ENCODE measurements around the gene COPRS.

DNA sequence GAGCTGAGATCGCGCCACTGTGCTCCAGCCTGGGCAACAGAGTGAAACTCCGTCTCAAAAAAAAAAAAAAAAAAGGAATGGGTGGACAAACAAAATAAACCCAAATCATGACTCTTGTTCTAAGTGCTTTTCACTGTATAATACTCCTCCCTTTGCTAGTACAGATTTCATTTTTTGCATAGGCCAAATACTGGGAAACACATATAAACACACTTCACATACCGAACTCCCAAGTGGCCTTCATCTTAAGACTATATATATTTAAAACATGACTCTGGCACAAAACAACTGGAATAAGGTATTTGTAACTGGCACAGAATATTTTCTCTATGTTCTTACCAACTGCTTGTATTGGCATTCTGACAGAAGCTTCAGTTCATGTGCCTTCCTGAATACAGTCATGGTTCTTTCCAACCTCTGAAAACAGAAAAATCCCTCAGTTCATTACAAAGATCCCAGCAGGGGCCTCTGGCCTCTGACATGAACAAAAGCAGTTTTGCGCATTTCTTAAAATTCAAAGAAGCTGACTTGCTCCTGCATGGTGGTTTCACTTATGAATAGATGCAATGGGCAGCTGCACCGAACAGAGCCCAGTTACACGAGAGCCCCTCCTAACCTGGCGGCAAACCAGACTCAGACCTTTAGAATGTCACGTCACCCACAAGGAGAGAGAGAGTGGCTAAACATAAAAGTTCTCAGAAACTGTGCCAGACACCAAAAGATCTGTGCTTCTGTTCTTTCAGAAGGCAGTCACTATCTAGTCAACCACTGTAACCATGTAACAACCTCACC is 19.1 kb upstream of the COPRS start:
- TF ChIP-seq, protein P1, sequence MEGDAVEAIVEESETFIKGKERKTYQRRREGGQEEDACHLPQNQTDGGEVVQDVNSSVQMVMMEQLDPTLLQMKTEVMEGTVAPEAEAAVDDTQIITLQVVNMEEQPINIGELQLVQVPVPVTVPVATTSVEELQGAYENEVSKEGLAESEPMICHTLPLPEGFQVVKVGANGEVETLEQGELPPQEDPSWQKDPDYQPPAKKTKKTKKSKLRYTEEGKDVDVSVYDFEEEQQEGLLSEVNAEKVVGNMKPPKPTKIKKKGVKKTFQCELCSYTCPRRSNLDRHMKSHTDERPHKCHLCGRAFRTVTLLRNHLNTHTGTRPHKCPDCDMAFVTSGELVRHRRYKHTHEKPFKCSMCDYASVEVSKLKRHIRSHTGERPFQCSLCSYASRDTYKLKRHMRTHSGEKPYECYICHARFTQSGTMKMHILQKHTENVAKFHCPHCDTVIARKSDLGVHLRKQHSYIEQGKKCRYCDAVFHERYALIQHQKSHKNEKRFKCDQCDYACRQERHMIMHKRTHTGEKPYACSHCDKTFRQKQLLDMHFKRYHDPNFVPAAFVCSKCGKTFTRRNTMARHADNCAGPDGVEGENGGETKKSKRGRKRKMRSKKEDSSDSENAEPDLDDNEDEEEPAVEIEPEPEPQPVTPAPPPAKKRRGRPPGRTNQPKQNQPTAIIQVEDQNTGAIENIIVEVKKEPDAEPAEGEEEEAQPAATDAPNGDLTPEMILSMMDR (conservative IDR thresholded peaks at IDR 0.05; ENCODE audit: low read depth in 2 of 2) = no peak
- TF ChIP-seq POLR2AphosphoS5 (IDR thresholded peaks at IDR 0.05; ENCODE audit: low read depth) (no peak), EZH2phosphoT487 (IDR thresholded peaks at IDR 0.05; ENCODE audit: unreplicated experiment) (no peak), EZH2 (IDR thresholded peaks at IDR 0.05; ENCODE audit: low read depth, unreplicated experiment) (no peak), ZNF114 (CRISPR knock-in tag; IDR thresholded peaks at IDR 0.05) (no peak), CREB1 (CRISPR knock-in tag; IDR thresholded peaks at IDR 0.05; ENCODE audit: low read depth) (no peak), JUNB (IDR thresholded peaks at IDR 0.05; ENCODE audit: unreplicated experiment) (no peak)
- TF ChIP-seq, protein P2, sequence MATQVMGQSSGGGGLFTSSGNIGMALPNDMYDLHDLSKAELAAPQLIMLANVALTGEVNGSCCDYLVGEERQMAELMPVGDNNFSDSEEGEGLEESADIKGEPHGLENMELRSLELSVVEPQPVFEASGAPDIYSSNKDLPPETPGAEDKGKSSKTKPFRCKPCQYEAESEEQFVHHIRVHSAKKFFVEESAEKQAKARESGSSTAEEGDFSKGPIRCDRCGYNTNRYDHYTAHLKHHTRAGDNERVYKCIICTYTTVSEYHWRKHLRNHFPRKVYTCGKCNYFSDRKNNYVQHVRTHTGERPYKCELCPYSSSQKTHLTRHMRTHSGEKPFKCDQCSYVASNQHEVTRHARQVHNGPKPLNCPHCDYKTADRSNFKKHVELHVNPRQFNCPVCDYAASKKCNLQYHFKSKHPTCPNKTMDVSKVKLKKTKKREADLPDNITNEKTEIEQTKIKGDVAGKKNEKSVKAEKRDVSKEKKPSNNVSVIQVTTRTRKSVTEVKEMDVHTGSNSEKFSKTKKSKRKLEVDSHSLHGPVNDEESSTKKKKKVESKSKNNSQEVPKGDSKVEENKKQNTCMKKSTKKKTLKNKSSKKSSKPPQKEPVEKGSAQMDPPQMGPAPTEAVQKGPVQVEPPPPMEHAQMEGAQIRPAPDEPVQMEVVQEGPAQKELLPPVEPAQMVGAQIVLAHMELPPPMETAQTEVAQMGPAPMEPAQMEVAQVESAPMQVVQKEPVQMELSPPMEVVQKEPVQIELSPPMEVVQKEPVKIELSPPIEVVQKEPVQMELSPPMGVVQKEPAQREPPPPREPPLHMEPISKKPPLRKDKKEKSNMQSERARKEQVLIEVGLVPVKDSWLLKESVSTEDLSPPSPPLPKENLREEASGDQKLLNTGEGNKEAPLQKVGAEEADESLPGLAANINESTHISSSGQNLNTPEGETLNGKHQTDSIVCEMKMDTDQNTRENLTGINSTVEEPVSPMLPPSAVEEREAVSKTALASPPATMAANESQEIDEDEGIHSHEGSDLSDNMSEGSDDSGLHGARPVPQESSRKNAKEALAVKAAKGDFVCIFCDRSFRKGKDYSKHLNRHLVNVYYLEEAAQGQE (IDR thresholded peaks at IDR 0.05; ENCODE audit: unreplicated experiment) = no peak
- TF ChIP-seq, protein P3, sequence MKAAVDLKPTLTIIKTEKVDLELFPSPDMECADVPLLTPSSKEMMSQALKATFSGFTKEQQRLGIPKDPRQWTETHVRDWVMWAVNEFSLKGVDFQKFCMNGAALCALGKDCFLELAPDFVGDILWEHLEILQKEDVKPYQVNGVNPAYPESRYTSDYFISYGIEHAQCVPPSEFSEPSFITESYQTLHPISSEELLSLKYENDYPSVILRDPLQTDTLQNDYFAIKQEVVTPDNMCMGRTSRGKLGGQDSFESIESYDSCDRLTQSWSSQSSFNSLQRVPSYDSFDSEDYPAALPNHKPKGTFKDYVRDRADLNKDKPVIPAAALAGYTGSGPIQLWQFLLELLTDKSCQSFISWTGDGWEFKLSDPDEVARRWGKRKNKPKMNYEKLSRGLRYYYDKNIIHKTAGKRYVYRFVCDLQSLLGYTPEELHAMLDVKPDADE (IDR thresholded peaks at IDR 0.05) = no peak

All from GM23338 (cell line).